A673 (cell line): Measurements from ENCODE around the gene GRM5. TPM values are rescaled to one million over a fixed set of nuclear protein-coding genes. Genes with fewer than 3 reads are reported as not detected.
A peak's percentile ranks its signal among the peaks of the same experiment; 100 is the strongest.
"Not testable (repeated sequence)": the region's sequence is repeated elsewhere in the genome, so short reads cannot be mapped to it uniquely, and the experiment has no call there.

ENCODE experiments used
- Bru-seq: library from RNA; stranded (reverse); fragments of 400-500 nt; gene quantifications from one replicate; lab custom pipeline; 2021; lab: Mats Ljungman, UMichigan
- BruChase-seq, 2 experiments: library from RNA; stranded (reverse); fragments of 400-500 nt; gene quantifications; one replicate each; lab custom pipeline; 2021; lab: Mats Ljungman, UMichigan
- BruUV-seq: library from RNA; stranded (reverse); fragments of 400-500 nt; replicated peaks from 2 replicates; lab custom pipeline; 2021; lab: Mats Ljungman, UMichigan
- CTCF ChIA-PET: fragments of 300-600 bp; sonication (Branson Sonifier 250); formaldehyde crosslinking; loops from one replicate; lab custom pipeline; 2022; ENCODE audit warnings: antibody characterized with exemption; lab: Charles Lee
- POLR2A ChIA-PET: fragments of 300-600 bp; sonication (Branson Sonifier 250); formaldehyde crosslinking; loops from one replicate; lab custom pipeline; 2022; ENCODE audit warnings: antibody characterized with exemption; ENCODE audit not compliant: low non-redundant PET; lab: Charles Lee
- DNase-seq: peaks from one replicate; pipeline ENCODE4 v3.0.0-alpha.2; 2015; ENCODE audit warnings: low spot score
- H3K27ac ChIP-seq: fragments of 200-600 bp; sonication (generic); 2 replicates; pipeline ENCODE4 v1.5.1; 2016; ENCODE audit warnings: mixed run types, low read depth, mild to moderate bottlenecking, mixed read lengths, antibody characterized with exemption, low read length; ENCODE audit not compliant: poor library complexity, severe bottlenecking
- H3K27me3 ChIP-seq: fragments of 200-600 bp; sonication (generic); replicated peaks from 2 replicates; pipeline ENCODE4 v1.6.1; 2017; ENCODE audit warnings: mixed run types, low read depth, mild to moderate bottlenecking, mixed read lengths, antibody characterized with exemption, low read length; ENCODE audit not compliant: insufficient read depth, poor library complexity
- H3K36me3 ChIP-seq: fragments of 200-600 bp; sonication (generic); 2 replicates; pipeline ENCODE4 v1.6.1; 2016; ENCODE audit warnings: mixed run types, mild to moderate bottlenecking, mixed read lengths, antibody characterized with exemption, low read length; ENCODE audit not compliant: insufficient read depth, poor library complexity, severe bottlenecking
- H3K4me1 ChIP-seq: fragments of 200-600 bp; sonication (generic); 2 replicates; pipeline ENCODE4 v1.6.1; 2017; ENCODE audit warnings: mixed run types, mild to moderate bottlenecking, mixed read lengths, antibody characterized with exemption, low read length; ENCODE audit not compliant: insufficient read depth, poor library complexity, severe bottlenecking
- H3K4me3 ChIP-seq: fragments of 200-600 bp; sonication (generic); 2 replicates; pipeline ENCODE4 v1.5.1; 2016; ENCODE audit warnings: low read depth, mixed run types, mild to moderate bottlenecking, mixed read lengths, low read length; ENCODE audit not compliant: poor library complexity, severe bottlenecking
- H3K9me3 ChIP-seq: fragments of 200-600 bp; sonication (generic); 2 replicates; pipeline ENCODE4 v1.6.1; 2016; ENCODE audit warnings: mixed run types, low read depth, mild to moderate bottlenecking, mixed read lengths, antibody characterized with exemption, low read length; ENCODE audit not compliant: poor library complexity, severe bottlenecking
- EZH2 ChIP-seq: fragments of 200-600 bp; sonication (generic); IDR thresholded peaks from 2 replicates; pipeline ENCODE4 v1.6.1; 2017; ENCODE audit warnings: borderline replicate concordance, low read depth, mild to moderate bottlenecking, mixed read lengths, antibody characterized with exemption, low read length; ENCODE audit not compliant: poor library complexity, severe bottlenecking
- intact Hi-C: fragments of 100-400 bp; cut with micrococcal nuclease; formaldehyde crosslinking; loops from one replicate; pipeline ENCODE4 v1.10.0; 2022; ENCODE audit not compliant: unreplicated experiment
- long read RNA-seq: library from polyadenylated mRNA; stranded (forward); transcript quantifications from one replicate; pipeline ENCODE4 v2.0.0, GENCODE V29; 2022
- total RNA-seq: library from RNA; stranded (reverse); gene quantifications from 2 replicates; pipeline ENCODE4 v1.2.3, GENCODE V29; 2021
- TF ChIP-seq, protein P1 (sequence below): fragments of 300-800, 200-600 bp; sonication (generic); conservative IDR thresholded peaks from 2 replicates; pipeline ENCODE4 v1.5.1; 2017; ENCODE audit warnings: low read depth, mild to moderate bottlenecking, antibody characterized with exemption, low read length, moderate library complexity, mixed read lengths

The GRM5 gene
- total RNA-seq (not detected in 2 replicates), Bru-seq, nascent RNA (percentile 1 among the genes with signal in this experiment), BruChase-seq, experiment 1, labeled RNA remaining after a 2-hour chase (percentile 2 among the genes with signal in this experiment), BruChase-seq, experiment 2, labeled RNA remaining after a 6-hour chase (percentile 0 among the genes with signal in this experiment)
- long read RNA-seq, result 0 reads

DNA sequence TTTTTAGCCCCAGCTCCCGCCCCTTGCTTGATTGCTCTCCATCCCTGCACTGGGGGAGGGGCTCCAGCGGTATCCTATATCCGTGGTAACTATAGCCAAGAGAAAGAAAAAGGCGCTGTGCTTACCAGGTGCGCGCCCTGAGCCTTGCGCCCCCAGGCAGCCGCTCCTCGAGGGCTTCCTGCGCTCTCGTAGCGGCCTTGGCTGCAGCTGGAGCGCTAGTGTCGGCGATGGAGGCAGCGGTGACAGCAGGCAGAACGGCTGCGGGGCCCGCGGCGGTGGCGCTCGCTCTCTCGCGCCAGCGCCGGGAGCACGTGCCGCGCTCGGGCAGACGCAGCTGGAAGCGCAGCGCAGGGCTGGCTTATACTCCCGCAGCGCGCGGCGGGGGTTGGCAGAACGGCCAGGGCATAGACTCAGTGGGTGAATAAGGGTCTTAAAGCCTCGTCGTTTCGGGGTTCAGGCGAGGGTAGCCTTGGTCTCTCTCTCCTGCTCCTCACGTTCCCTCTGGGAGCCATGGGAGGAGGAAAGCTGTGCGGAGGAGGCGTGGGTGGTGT, at the start of gene GRM5:
TSS of gene GRM5 (minus strand) at position 332 of the 551 bp plus-strand sequence. CDS start 18,110 bp downstream, outside the sequence.
- CTCF ChIA-PET, H3K9me3 ChIP-seq, H3K4me1 ChIP-seq, intact Hi-C loops, BruUV-seq, H3K36me3 ChIP-seq, H3K27ac ChIP-seq, POLR2A ChIA-PET, H3K4me3 ChIP-seq: not testable (repeated sequence)
- H3K27me3 ChIP-seq, result peaks cover 58% of the 10 kb centered on the region
- peak; percentile 26 for DNase-seq
- TF ChIP-seq EZH2, result peak; percentile 49

DNA sequence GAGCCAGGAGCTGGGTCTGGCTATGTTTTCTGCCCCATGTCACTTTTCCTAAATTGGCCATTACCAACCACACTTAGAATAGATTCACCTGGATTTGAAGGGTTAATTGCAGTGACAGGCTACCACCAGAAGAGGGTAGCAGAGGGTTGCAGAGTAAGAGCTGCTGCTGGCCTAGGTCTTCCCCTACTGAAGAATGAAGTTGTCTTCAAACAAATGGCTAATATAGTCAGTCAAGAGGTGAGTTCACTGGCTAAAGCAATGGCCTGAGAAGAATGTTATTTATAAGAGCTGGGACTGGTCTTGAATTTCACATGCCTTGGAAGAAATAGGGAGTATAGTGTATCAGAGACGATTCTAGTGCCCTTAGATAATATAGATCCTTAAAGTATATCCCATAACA, 32.2 kb upstream of the GRM5 start:
- H3K9me3 ChIP-seq, CTCF ChIA-PET, POLR2A ChIA-PET, H3K27me3 ChIP-seq, H3K4me3 ChIP-seq, H3K27ac ChIP-seq, H3K36me3 ChIP-seq, BruUV-seq, H3K4me1 ChIP-seq: not testable (repeated sequence)
- TF ChIP-seq, protein P1, sequence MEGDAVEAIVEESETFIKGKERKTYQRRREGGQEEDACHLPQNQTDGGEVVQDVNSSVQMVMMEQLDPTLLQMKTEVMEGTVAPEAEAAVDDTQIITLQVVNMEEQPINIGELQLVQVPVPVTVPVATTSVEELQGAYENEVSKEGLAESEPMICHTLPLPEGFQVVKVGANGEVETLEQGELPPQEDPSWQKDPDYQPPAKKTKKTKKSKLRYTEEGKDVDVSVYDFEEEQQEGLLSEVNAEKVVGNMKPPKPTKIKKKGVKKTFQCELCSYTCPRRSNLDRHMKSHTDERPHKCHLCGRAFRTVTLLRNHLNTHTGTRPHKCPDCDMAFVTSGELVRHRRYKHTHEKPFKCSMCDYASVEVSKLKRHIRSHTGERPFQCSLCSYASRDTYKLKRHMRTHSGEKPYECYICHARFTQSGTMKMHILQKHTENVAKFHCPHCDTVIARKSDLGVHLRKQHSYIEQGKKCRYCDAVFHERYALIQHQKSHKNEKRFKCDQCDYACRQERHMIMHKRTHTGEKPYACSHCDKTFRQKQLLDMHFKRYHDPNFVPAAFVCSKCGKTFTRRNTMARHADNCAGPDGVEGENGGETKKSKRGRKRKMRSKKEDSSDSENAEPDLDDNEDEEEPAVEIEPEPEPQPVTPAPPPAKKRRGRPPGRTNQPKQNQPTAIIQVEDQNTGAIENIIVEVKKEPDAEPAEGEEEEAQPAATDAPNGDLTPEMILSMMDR, result peak; percentile 72
- intact Hi-C loops, result loop anchor here (5.0 to 10.0 kb wide), 2 partner anchors 307 to 514 kb away; no protein-coding TSS in a partner anchor
- DNase-seq, result peak; percentile 38

DNA sequence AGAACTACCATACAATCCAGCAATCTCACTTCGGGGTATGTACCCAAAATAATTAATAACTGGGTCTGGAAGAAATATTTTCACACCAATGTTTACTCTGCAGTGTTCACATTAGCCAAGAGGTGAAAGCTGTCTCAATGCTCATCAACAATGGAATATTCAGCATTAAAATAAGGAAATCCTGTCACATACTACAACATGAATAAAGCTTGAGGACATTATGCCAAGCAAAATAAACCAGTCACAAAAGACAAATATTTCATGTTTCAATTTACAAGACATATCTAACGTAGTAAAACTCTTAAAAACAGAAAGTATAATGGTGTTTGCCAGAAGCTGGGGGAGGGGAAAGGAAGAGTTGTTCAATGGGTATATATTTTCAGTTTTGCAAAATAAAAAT, 28.0 kb upstream of the GRM5 start:
- H3K27ac ChIP-seq, BruUV-seq, POLR2A ChIA-PET, CTCF ChIA-PET, DNase-seq, H3K9me3 ChIP-seq, H3K4me1 ChIP-seq, H3K27me3 ChIP-seq, H3K4me3 ChIP-seq, H3K36me3 ChIP-seq: not testable (repeated sequence)
- intact Hi-C loops, result loop anchor here (10.0 kb wide), 1 partner anchor 311 kb away; no protein-coding TSS in a partner anchor

DNA sequence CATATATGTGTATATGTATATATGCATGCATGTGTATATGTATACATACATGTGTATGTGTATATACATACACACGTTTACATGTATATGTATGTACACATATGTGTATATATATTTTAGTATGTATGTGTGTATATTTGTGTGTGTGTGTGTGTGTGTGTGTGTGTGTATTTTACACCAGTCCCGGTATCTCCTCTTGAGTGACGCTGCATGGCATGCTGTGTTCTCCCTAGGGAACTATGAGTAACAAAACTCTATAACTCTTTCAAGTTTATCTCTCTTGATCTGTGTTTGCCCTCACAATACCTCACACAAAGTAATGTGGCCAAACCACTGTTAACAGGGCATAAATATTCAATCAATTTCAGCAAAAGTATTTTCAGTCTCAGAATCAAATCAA, 19.2 kb upstream of the GRM5 start:
- POLR2A ChIA-PET, intact Hi-C loops, H3K36me3 ChIP-seq, H3K27me3 ChIP-seq, DNase-seq, H3K4me1 ChIP-seq, H3K27ac ChIP-seq, H3K4me3 ChIP-seq, H3K9me3 ChIP-seq, BruUV-seq, CTCF ChIA-PET: not testable (repeated sequence)

DNA sequence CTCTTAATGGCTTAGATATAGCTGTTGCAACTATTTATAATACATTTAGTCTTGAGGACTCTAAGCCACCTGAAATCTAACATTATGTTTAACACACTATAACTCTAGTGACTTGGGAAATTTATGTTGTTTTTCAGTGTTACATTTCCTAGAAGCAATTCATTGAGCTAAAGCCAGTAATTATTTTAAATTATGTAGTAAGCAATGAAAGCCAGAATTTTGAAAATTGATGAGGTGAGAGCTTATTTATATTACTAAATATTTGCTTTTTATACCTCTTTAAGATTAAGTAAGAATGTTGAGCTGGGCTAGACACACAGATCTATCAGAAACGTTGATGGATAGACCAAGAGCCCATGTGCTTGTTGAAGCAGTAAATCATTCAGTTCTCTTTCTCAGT, 5.1 kb upstream of the GRM5 start:
- H3K4me1 ChIP-seq, BruUV-seq, H3K27ac ChIP-seq, CTCF ChIA-PET, H3K4me3 ChIP-seq, intact Hi-C loops, H3K36me3 ChIP-seq, DNase-seq, H3K9me3 ChIP-seq, POLR2A ChIA-PET: not testable (repeated sequence)
- peaks cover 26% of the 10 kb centered on the region for H3K27me3 ChIP-seq
